HG03045 (cell line): ENCODE results near the gene FCN3.
A peak's percentile ranks its signal among the peaks of the same experiment; 100 is the strongest.
"Not testable (repeated sequence)": the region's sequence is repeated elsewhere in the genome, so short reads cannot be mapped to it uniquely, and the experiment has no call there.

Source experiments
- ATAC-seq: cut with Tn5 transposase; IDR thresholded peaks from one replicate; pipeline ENCODE4 v1.9.1; 2021; ENCODE audit warnings: mild to moderate bottlenecking, moderate library complexity; ENCODE audit not compliant: unreplicated experiment

Gene FCN3

DNA sequence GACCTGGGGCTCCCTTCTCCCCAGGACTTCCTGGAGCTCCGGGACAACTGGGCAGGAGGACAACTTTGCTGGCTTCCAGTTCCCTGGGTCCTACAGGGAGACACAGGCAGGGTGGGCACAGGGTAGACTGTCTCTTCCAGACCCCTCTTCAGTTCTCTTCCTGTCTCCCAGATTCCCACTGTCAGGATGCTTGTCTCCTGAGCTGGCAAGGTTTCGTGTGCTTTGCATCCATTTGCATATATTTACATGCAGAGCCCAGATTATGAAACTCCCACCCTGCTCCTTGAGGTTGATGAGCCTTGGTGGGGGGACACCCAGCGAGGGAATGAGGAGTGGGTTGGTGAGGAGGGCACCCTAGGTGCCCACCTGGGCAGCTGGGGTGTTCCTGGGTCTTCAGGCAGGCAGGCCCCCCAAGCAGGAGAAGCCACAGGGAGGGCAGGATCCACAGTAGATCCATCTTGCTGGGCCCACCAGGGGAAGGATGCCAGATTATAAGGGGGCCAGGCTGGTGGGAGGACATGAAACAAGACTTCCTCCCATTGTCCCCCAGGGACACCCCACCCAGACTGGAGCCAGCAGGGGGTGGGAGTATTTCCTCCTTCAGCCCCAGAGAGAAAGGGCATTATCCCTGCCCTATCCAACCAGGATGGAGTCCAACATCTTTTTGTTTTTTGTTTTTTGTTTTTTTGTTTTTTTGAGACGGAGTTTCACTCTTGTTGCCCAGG lies at the start of gene FCN3:
Gene FCN3 (minus strand): TSS at position 463 of the 725 bp plus-strand sequence. CDS start 6 bp downstream, at position 457.
- no peak for ATAC-seq

DNA sequence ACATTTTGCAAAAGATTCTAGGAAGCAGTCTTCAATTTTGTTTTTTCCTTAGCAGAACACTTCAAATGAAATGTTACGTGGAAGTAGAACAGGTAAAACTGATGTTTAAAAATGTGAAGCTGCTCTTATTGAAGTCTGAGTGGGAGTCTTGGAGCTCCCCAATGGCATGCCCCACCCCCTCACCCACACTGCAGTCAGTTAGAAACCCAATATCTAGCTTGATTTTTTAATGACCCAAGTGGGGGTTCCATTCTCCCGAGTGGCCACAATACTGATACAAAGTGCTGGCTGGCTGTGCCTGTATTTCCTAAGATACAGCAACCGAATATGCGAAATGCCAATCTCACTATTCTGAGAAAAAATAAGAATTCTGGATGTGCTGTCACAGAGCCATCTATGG lies 49.1 kb upstream of the FCN3 start:
- ATAC-seq, result no peak

DNA sequence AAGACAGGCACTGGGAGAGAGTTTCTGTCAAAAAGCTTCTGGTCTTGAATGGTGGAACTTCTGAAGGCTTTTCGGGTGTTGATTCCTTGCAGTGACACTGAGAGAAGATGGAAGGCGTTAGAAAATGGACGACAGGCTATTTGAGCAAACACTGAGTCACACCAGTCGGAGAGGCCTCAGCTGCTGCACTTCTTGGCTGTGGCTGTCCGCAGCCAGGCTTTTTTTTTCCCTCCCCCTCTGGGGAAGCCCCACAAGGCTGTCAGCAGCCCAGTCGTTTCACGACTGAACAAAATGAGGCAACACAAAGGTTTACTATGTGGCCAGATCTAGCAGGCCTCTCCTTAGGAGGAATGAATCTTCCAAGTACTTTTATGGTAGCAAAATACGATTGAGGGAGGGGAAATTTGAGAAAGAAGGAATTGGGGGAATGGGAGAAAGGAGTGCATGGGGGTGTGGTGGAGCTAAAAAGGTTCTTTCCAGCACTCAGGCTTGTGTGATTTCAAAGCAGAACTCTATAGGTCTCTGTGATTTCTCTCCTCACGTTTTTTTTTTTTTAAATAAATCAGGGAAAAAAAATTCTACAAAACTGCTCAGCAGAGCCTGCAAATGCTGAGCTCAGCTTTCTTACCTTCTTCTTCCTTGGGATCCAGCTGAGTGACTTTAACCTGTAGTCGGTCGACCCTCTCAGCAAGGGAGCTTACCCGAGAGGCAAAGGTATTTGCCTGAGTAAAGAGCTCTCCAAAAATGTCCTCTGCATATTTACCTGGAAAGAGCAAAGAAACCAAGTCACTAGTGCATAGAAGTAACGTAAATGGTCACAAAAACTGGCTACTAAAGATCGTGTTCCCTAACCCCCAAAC lies 43.9 kb upstream of the FCN3 start:
- ATAC-seq, result peak; percentile 73

DNA sequence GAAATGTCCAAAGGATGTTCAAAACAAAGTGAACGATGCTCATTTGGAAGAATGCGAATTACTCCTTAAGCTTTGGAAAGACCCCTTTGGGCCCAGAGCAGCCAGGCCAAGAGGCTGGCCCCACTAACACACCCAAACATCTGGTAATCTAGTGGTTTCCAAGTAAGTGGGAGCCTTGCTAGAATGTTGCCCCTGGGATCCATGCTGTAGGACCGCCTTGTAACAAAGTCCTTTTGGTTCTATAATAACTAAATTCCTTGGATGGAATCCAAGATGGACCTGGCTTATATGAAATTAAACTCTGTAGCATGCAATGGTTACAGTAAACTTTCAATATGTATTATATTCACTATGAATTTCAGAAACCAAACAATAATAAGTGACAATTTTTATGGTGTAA lies 43.1 kb upstream of the FCN3 start:
- ATAC-seq, result no peak

DNA sequence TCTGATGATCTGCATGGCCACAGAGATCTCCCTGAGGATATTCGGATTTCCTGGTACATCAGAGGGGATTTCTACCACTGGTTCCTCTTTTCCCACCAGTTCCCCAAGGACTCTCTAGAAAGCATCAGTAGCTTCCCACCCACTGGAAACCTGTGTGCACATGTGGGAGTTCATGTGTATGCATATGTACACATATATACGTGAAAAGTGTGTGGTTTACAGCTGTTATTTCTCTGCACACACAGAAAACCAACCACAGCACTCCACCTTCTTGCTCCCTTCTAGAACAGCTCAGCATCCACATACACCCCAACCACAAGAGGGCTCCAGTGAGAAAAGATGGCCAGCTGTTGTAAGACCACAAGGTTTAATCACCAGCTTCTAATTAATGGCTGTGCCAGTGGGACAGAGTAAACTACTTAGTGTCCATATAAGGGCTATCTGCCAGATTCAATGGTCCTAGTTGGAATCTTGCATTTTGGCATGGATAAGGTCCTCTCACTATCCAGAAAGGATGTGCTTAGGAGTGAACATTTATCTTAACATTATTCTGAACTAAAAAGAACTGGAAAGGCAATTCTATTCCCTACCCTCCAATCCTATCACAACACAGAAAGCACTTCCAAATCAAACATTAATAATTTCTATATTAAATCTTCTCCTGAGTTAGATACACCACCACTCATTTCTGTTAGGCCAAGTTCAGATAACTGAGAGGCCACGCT lies 41.9 kb upstream of the FCN3 start:
- ATAC-seq, result no peak

DNA sequence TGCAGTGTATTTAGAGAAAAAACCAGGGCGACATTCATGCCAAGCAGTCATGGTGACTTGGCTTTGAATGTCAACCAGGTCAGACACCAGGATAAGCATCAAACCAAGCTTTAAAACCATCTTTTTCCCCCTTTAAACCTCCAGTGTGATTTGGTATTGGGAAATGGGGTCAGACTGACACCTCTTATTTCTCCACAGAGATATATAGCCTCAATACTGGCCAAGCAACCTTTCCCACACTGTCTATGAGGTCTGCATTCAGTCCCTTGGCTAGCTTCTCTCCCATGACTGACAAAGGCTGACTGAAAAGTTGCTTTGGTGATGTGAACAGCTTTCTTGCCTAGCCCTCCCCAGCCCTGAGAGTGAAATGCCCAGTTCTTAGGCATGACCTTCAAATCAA lies 39.5 kb upstream of the FCN3 start:
- no peak for ATAC-seq

DNA sequence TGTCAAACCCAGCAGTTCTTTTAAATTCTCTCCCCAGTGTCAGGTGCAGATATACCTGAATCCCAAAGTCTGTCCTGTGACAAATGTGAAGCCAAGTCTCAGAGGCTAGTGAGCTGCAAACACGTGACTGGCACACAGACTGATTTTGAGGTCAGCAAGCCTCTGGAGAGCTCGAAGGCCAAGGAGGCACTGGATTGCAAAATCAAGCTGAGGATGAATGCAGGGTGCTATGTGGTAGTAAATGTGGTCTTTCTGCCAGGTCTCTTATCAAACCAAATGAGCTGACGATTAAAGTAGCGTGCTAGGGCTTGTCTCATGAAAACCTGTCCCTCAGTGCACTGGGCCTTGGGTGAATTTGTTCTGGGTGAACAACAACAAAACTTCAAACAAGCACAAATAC lies 38.4 kb upstream of the FCN3 start:
- no peak for ATAC-seq

DNA sequence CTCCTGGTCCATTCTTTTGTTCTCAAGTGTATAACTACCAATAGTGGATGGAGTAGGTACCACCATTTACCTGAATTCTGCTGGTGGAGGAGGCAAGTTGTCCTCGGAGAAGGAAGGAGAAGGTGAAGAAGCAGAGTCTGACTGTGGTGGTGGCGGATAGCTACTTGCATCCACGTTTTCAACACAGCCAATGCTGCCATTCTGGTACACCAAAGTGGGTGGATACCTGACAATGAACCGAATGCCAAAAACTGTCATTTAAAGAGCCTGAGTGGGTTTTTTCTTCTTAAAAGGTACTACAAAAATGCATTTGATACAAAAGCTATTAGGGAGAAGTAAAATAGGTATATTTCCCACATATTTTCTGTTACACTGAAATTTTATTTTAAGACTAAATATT lies 37.9 kb upstream of the FCN3 start:
- no peak for ATAC-seq

DNA sequence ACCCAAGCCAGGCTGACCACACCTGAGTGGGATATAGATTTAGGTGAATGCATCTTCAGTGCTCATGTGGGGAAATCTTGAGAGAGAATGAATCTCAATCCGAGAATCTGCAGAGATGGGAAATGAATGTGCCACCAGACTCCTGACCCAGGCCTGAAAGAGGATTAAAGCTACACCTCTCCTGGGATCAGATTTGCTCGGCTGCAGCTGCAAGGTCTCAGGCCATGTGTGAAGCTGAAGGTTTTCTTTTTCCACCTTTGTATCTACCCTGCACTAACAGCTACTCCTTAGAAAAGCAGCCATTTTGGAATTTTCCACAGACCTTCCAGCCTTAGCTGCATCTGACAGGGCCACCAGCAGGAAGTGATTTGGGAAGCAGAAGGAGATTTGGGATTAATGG lies 36.1 kb upstream of the FCN3 start:
- no peak for ATAC-seq

DNA sequence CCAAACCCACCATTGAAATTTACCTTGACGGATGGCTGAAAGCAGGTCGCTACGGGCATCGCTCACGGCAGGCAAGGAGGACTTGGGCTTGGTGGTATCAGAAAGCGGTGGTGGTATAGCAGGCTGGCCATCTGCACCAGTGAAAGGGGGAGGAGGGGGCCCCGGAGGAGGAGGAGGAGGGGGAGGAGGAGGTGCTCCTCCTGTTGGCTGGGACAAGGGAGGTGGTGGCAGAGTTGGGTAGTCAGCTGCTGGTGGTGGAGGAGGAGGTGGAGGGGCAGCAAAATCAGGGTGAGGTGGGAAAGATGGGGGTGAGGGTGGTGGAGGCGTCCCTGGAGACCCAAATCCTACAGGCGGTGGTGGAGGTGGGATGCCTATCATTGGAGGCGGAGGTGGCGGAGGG lies 35.0 kb upstream of the FCN3 start:
- no peak for ATAC-seq

DNA sequence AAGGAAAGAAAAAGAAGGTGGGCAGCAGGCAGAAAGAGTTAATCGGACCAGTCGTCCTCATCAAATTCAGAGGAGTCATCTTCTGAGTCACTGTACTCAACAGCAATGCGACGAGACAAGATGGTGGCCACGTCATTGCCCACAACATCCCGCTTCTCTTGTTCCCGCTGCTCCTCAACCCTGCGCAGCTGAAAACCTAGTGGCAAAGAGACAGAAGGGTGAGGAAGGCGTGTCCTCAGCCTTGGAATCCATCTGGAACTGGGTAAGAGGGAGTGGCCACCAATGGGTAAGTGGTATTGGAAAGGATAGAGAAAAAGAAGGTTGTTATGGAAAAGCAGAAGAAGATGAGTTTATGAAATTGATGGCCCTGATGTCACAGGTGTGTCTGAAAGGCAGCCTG lies 33.5 kb upstream of the FCN3 start:
- no peak for ATAC-seq

DNA sequence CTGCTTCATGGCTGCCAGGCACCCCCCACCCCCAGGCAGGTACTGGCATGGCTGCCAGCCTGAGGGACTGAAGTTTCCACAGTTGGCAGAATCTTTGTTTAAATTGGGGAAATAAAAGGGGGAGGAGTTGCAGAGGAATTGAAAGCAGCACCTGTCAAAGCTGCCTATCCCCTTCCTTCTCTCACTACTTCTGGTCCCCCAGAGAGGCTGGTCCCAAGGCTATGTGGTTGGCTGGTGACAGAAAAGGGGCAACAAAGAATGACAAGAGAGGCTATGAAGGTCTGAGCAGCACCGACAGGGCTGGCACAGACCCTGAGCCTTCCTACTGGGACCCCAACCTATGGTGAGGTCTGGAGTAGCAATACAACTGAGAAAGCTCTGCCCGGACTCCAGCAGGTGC lies 32.2 kb upstream of the FCN3 start:
- ATAC-seq, result not testable (repeated sequence)

DNA sequence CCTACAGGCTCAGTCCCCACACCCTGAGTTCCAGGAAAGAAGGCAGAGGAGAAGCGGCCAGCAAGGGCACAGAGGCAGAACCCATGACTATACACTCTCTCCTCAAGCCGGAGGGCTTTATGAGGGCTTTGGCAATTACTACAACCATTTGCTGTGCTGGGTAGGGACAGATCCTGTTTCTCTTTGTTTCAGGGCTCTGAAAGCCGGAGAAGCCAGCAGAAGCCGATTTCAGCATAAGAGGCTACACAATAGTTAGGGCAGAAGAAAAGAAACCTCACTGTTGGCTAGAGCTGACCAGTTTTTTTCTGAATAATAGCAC lies 31.7 kb upstream of the FCN3 start:
- ATAC-seq, result no peak

DNA sequence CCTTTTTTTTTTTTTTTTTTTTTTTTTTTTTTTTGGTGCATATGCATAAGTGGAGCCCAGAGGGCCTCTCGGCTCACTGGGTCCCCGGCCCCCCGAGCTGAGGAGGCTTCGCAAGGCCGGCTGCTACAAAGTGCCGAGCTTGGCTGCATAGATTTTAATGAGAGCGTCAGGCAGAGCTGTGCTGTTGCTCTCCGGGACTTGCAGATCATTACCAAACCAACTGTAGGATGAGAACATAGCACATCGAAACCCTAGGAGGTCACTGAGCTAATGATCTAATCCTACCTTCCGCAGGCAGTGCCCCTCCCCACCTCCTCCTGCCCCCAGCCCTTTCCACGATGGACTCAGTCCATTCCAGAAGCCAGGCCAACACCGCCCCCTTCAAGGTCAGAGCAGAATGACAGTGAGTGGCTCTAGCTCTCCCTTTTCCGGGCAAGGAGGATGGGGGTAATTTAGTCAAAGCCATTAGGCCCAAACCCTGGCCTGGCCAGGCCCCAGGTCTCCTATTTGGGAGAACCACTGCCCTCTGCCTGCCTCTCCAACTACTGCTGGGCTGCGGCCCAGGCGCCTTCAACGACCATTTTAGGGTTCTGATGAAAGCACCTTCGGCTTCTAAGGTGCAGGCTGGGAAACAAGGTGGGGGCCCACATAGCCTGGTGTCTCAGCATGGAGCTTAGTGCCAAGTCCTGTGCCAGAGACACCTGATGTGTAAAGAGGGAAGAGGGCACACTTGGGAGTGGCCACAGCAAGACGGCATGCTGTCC lies 31.2 kb upstream of the FCN3 start:
- not testable (repeated sequence) for ATAC-seq

DNA sequence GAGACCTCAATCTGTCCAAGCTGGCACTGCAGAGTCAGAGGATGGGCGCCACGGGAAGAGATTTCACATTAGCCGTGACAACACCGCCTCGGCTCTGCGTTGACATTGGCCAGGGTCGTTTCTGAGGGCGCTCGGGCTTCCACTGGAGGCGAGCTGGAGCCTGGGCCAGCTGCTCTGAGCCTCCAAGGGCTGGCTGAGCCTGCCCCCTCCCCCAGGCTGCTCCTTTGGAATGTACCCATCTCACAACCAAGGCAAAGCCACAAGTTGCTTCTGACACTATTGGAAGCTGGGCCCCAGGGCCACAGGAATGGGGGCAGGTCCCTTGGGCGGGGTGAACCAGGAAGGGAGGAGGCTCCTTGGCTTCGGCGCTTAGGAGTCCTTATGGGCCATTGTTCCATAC lies 30.4 kb upstream of the FCN3 start:
- ATAC-seq, result no peak

DNA sequence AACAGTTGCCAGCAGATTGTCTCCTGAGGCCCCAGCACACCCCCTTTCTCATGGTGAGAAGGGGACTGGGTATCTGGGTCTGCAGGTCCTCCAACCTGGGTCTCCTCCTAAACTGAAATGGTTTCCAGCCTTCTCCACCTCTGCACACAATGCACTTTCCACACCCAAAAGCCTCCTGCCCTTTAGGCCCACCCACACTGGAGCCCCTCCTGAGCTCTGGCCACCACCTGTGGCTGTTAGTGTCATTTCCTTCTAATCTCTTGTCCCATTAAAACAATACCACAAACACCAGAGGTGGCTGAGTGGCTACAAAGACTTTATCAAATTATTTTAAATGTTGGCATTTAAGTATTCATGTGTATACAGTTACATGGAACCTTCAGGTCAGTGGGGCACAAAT lies 29.3 kb upstream of the FCN3 start:
- ATAC-seq, result no peak

DNA sequence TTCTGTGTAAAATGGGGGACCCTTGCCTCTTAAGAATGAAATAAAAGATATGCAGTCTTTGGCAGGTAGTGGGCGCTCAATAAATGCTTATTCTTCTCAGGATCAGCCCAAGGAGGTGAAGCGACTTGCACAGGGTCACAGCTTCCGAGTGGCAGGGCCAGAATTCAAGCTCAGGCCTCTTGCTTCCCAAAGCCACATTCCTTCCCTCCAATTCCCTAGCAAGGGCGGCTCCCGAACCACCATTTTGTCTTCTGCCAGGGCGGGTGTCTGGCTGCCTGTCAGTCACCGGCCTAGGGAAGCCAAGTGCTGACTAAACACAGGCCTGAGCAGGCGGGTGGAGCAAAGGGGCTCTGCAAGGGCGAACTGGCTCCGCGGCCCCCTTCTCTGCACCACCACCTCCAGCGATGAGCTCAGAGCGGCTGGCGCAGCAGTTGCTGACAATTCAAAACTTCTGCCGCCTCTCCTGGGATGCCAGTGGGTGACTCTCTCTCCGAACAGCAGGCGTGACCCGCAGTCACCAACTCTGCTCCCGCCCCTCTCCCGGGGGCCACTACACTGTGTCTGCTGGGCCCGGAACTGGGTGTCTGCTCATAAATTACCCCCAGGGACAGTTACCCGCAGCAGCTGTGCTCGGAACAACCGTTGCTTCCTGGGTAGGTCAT lies 28.6 kb upstream of the FCN3 start:
- no peak for ATAC-seq

DNA sequence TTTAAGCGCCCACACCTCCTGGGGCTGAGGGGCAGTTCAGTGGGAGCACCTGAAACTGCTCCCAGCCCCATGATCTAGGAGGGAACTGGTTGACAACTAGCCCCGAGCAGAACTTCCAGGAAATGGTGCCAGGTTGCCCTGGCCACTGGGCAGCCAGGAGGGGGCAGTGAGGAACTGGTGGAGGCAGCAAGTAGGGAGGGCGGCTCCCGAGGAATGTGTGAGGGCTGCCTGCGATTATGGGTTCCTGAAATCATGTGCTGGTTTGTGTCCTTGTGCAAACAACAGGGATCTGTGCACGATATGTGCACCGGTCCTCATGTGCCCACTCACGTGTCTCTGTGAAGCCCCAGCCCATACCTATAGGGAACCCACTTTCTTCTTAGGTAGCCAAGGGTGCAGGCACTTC lies 27.7 kb upstream of the FCN3 start:
- ATAC-seq, result no peak

DNA sequence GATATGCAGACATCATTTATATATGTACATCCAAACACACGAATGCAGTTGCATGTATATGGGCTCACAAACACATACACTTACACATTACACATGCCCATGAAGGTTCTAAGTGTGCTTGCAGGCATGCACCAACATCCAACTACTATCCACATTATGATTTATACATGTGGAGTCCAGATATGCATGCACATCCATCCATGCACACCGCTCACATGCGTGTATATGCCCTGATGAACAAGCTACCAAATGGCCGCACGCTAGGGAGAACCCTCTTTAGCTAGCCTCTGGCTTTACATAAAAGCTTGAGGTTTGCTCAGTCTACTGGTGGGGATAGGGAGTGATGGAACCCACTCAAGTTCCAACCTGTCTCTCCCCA lies 26.3 kb upstream of the FCN3 start:
- no peak for ATAC-seq

DNA sequence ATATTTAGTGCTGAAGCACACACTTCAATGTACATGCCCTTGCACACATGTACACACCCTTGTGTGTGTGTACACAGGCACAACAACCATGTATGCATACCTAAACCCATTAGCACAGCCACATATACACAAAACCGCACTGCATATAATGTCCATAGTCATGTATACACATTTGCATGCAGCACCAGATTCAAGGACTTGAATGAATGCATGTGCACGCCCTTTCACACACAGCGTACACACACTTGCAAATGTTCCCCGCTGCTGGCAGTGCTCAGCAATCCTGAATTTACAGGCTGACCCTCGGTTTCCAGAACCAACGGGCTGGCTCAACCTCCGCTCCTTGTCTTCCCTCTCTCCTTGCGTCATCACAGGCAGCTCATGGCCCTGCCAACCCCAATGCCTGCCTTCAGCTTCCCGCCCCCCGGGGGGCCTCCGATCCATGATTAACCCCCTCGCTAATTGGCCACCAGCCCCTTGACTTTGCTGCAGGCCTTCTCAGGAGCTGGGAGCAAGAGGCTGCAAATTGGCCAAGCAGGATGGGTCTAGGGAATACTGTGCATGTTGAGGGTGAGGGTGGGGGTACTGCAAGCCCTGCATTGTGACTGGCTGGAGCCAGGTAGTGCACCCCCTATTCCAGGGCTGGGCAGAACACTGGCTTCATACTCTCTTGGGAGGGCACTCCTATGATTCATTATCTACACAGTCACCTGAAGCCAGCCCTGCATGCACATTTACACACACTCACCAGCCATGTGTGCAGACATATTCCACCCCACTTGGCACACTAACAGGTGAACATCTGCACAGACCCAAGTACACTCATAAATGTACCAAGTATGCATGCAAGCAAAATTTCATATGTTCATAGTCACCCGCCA lies 25.7 kb upstream of the FCN3 start:
- no peak for ATAC-seq
